HG03432 (cell line): Measurements from ENCODE around the gene HECTD2.
"Not testable (repeated sequence)": the region's sequence is repeated elsewhere in the genome, so short reads cannot be mapped to it uniquely, and the experiment has no call there.

Experiments used
- ATAC-seq: cut with Tn5 transposase; IDR thresholded peaks from one replicate; pipeline ENCODE4 v1.9.1; 2021; ENCODE audit warnings: mild to moderate bottlenecking, moderate library complexity; ENCODE audit not compliant: unreplicated experiment

HECTD2 gene

GRCh38 chr10:91410638-91411371 is 661 bp downstream of the HECTD2 start:
- no peak for ATAC-seq

- no peak for ATAC-seq
Measured at GRCh38 chr10:91411621-91412020, 1.5 kb downstream of the HECTD2 start.

GRCh38 chr10:91412354-91413087 is 2.4 kb downstream of the HECTD2 start:
- no peak for ATAC-seq

GRCh38 chr10:91415816-91416215 is 5.7 kb downstream of the HECTD2 start:
- ATAC-seq = no peak

GRCh38 chr10:91416339-91416855 is 6.3 kb downstream of the HECTD2 start:
- no peak for ATAC-seq

GRCh38 chr10:91418416-91418815 is 8.3 kb downstream of the HECTD2 start:
- ATAC-seq = no peak

GRCh38 chr10:91420868-91421267 is 10.7 kb downstream of the HECTD2 start:
- no peak for ATAC-seq

GRCh38 chr10:91422915-91423314 is 12.8 kb downstream of the HECTD2 start:
- ATAC-seq = no peak

GRCh38 chr10:91424016-91424415 is 13.9 kb downstream of the HECTD2 start:
- ATAC-seq = no peak

- no peak for ATAC-seq
Measured at GRCh38 chr10:91432175-91432574, 22.0 kb downstream of the HECTD2 start.

- ATAC-seq = no peak
Measured at GRCh38 chr10:91433620-91434019, 23.5 kb downstream of the HECTD2 start.

- no peak for ATAC-seq
Measured at GRCh38 chr10:91434041-91434440, 23.9 kb downstream of the HECTD2 start.

GRCh38 chr10:91435241-91435640 is 25.1 kb downstream of the HECTD2 start:
- ATAC-seq = no peak

- ATAC-seq = not testable (repeated sequence)
Measured at GRCh38 chr10:91438228-91438627, 28.1 kb downstream of the HECTD2 start.

GRCh38 chr10:91444211-91445182 is 34.4 kb downstream of the HECTD2 start:
- no peak for ATAC-seq

GRCh38 chr10:91452063-91452462 is 41.9 kb downstream of the HECTD2 start:
- ATAC-seq = no peak

GRCh38 chr10:91453535-91453934 is 43.4 kb downstream of the HECTD2 start:
- no peak for ATAC-seq

- ATAC-seq = not testable (repeated sequence)
Measured at GRCh38 chr10:91455135-91455534, 45.0 kb downstream of the HECTD2 start.

- ATAC-seq = no peak
Measured at GRCh38 chr10:91460681-91461080, 50.5 kb downstream of the HECTD2 start.

GRCh38 chr10:91462423-91462822 is 52.3 kb downstream of the HECTD2 start:
- ATAC-seq = no peak

- ATAC-seq = no peak
Measured at GRCh38 chr10:91464500-91464899, 54.4 kb downstream of the HECTD2 start.
